Stimulated activated naive CD4-positive, alpha-beta T cell (primary cell): ENCODE results near the gene METTL23.
"Not testable (repeated sequence)": the region's sequence is repeated elsewhere in the genome, so short reads cannot be mapped to it uniquely, and the experiment has no call there.

Experiments used
- DNase-seq, 6 experiments: peaks; one replicate each; lab custom pipeline; 2025; lab: John Stamatoyannopoulos, UW

The METTL23 gene

DNA sequence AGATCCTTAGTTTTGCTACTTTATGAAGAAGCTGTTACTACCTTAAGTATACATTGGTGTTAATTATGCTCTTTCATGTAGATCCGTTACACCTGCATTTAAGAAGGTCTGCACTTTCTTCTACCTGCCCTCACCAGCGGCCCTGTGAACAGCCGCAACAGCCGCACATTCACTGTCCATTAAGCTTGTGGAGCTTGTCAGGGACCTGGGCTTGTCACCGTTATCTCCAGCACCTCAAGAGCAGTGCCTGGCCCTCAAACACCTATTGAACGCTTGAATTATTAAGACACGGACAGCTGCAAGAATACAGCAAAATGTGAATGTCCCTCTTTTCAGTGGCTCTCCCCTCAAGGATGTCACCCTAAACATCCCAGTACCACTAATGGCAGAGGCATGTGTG lies 12.9 kb upstream of the METTL23 start:
- DNase-seq, result no peak

- DNase-seq, result no peak
These were observed 12.3 kb upstream of the METTL23 start for GRCh38 chr17:76714336-76714735.

- DNase-seq, result peak; percentile 29 to 78 (median 66)
These were observed 11.7 kb upstream of the METTL23 start for GRCh38 chr17:76714822-76715495.

- DNase-seq, result no peak
These were observed 11.2 kb upstream of the METTL23 start for GRCh38 chr17:76715496-76715830.

GRCh38 chr17:76716146-76716838 lies 10.3 kb upstream of the METTL23 start:
- peak in 2 of 6 experiments; percentile 22 to 32 for DNase-seq

GRCh38 chr17:76716839-76717215 lies 9.8 kb upstream of the METTL23 start:
- no peak for DNase-seq

- no peak for DNase-seq
These were observed 8.1 kb upstream of the METTL23 start for GRCh38 chr17:76718516-76718915.

- no peak for DNase-seq
These were observed 6.4 kb upstream of the METTL23 start for GRCh38 chr17:76720211-76720610.

- no peak for DNase-seq
These were observed 5.7 kb upstream of the METTL23 start for GRCh38 chr17:76720941-76721340.

DNA sequence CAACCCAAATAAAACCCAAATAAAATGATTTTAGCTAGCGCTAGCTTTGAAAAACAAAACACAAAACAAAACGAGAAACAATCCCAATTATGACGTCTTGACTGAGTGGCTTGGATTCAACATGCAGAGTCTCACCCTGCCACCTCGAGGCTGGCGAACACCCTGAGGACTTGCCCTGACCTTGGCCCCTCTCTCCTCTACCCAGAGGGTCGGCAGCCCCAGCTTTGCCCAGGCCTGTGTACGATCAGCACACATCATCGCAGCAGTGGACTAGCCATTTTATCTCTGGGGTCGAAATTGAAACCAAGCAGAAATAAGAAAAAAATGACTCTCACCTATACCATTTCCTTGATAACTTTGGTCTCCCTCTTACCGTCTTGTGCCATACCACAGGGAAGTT lies 5.2 kb upstream of the METTL23 start:
- no peak for DNase-seq

DNA sequence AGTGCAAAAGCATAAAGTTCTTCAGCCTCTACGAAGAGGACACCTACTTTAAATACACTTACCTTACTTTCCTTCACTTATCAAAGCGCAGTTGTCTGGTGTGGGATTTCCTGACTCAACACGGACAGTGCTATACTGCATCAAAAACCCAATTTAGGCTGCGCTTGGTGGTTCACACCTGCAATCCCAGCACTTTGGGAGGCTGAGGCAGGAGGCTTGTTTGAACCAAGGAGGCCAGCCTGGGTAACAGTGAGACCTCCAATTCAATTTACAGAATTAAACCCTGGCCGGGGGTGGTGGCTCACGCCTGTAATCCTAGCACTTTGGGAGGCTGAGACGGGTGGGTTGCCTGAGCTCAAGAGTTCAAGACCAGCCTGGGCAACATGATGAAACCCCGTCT lies 4.4 kb upstream of the METTL23 start:
- DNase-seq, result no peak

GRCh38 chr17:76722977-76723376 lies 3.7 kb upstream of the METTL23 start:
- DNase-seq, result not testable (repeated sequence)

DNA sequence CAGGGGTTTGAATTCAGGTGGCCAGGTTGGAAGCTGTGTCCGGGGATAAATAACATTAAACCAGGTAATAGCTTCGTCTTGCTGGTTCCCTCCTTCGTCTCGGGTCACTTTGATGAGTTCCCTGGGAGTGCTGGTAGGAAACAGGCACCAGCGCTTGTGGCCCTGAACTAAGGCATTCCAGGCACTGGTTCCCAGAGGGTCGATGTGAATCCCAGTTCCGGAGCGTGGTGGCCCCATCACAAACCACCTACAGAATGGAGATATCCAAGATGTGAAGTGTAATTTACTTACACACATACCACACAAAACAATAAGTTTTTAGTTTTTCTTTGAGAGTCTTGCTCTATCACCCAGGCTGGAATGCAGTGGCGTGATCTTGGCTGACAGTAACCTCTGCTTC lies 2.8 kb upstream of the METTL23 start:
- no peak for DNase-seq

DNA sequence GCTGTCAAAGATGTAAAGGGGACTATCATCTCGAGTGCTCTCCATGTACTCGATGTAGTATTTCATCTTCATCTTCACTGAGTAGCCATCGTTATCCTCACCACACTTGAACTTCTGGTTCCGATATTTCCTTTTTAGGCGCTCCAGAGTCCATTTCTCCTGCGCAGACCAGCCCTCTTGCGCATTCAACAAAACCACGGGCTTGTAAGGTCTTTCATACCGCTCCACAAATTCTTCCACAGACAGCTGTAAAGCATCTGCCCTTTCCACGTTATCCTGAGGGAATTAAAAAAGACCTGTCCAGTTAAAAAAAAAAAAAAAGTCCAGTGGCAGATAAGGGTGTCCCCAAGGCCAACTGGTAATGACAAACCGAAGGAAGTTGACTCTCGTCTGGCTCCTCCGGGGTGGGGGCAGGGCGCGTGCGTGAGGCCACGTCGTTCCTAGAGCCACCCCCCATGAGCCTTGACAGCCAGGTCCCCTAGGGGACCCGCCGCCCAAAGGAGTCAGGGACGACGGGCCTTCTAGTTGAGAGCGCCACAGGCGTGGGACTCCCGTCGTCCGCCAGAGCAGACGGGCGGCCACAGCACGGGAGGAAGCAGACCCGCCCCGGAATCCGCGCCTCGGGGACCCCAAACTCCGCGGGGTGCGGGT lies 934 bp upstream of the METTL23 start:
- DNase-seq, result peak; percentile 40 to 74 (median 64)

- DNase-seq, result peak in 3 of 6 experiments; percentile 94 to 95 (median 95)
These were observed 336 bp upstream of the METTL23 start, which contains the start of gene JMJD6 for GRCh38 chr17:76726231-76726775. Gene JMJD6, minus strand, starts transcription at chr17:76726606. Its CDS starts 131 bp downstream, at chr17:76726475.

DNA sequence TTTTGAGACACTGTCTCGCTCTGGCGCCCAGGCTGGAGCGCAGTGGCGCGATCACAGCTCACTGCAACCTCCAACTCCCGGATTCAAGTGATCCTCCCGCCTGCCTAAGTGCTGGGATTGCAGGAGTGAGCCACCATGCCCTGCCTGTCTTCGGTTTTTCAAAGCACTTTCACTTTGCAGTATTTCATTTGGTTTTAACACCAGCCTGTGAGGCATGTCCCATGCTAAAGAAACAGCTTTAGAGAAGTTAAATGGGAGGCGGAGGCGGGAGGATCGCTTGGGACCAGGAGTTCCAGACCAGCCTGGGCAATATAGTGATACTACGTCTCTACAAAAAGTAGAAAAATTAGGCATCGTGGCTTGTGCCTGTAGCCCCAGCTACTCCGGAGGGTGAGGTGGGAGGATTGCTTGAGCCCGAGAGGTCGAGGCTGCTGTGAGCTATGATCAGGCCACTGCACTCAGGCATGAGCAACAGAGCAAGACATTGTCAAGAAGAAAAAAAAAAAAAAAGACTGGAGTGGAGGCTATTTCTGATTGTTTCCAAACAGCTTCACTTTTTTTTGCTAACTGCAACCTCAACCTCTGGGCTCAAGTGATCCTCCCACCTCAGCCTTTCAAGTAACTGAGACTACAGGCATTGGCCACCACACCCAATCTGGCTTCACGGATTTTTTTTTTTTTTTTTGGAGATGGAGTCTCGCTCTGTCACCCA lies 1.3 kb downstream of the METTL23 start:
- peak in 2 of 6 experiments; percentile 23 to 46 for DNase-seq

DNA sequence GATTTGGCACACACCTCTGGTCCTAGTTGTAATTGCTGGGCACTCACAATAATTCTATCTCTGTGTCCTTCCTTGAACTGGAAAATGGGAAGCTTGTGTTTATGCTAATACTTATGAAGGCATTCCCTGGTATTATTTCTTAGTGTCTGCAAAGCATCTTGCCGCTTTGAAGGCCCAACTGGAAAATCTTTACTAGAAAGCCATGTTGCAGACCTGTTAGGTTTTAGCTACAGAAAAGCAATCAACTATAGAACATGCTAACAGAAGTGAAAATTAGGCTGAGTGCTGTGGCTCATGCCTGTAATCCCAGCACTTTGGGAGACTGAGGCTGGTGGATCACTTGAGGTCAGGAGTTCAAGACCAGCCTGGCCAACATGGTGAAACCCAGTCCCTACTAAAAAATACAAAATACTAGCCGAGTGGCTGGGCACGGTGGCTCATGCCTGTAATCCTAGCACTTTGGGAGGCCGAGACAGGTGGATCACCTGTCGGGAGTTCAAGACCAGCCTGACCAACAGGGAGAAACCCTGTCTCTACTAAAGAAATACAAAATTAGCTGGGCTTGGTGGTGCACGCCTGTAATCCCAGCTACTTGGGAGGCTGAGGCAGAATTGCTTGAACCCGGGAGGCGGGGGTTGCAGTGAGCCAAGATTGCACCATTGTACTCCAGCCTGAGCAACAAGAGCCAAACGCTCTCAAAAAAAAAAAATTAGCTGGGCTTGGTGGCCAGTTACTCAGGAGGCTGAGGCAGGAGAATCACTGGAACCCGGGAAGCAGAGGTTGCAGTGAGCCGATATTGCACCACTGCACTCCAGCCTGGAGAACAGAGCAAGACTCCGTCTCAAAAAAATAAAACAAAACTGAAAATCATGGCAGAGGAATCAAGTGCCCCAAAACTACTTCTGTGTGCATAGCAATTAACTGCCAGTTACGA lies 5.4 kb downstream of the METTL23 start:
- DNase-seq, result not testable (repeated sequence)

- no peak for DNase-seq
These were observed 6.3 kb downstream of the METTL23 start for GRCh38 chr17:76732734-76733617.

DNA sequence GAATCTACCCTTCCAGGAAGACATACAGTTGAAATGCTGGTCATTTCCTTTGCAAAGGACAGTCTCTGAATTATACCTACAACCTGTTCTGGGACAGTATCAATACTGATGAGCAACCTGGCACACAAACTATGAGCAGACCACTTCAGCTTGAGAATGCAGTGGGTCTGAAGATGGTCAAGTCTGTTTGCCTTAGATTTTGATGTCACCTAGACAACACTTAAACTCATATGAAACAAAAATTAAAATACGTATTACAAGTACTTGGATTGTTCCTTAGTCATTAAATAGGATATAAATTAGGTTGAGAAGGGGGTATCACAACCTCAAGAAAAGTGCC lies 6.9 kb downstream of the METTL23 start:
- no peak for DNase-seq
